HuH-7.5 (cell line): ENCODE measurements around the gene WFDC5.
"Not testable (repeated sequence)": the region's sequence is repeated elsewhere in the genome, so short reads cannot be mapped to it uniquely, and the experiment has no call there.

Experiments used
- DNase-seq: peaks from one replicate; pipeline ENCODE4 v3.0.0; 2011; ENCODE audit warnings: low spot score

WFDC5 gene

GRCh38 chr20:45114465-45115385 lies at the start of gene WFDC5:
WFDC5 (minus strand) TSS chr20:45115174; CDS start chr20:45115083, 91 bp downstream.
- no peak for DNase-seq

GRCh38 chr20:45163083-45163803 lies 48.3 kb upstream of the WFDC5 start:
- DNase-seq, result no peak

- no peak for DNase-seq
Measured at GRCh38 chr20:45157962-45158361, 43.0 kb upstream of the WFDC5 start.

DNA sequence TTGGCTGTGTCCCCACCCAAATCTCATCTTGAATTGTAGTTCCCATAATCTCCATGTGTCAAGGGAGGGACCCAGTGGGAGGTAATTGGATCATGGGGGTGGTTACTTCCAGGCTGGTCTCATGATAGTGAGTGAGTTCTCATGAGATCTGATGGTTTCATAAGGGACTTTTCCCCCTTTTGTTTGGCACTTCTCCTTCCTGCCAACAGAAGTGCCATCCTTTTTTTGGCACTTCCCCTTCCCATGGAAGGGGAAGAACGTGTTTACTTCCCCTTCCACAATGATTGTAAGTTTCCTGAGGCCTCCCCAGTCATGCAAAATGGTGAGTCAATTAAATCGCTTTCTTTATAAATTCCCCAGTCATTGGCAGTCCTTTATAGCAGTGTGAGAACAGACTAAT lies 41.7 kb upstream of the WFDC5 start:
- DNase-seq, result no peak

GRCh38 chr20:45154794-45155193 lies 39.8 kb upstream of the WFDC5 start:
- not testable (repeated sequence) for DNase-seq

DNA sequence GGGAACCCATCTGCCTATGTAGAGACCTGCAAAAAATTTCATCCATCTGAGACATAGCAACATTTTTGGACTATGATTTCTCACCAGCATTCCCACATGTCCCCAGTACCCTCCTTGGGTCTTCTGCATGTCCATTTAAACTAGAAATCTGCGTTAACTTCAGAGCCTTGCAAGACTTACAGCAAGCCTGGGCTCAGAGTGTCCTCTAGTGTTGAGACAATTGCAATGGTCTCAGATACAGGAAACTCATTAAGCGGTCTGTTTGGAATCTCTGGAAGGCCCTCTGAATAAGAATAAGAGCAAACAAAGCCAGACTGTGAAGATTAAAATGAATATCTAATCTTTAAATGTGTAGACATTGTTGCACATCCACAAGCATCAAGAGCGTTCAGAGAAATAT lies 39.2 kb upstream of the WFDC5 start:
- no peak for DNase-seq

DNA sequence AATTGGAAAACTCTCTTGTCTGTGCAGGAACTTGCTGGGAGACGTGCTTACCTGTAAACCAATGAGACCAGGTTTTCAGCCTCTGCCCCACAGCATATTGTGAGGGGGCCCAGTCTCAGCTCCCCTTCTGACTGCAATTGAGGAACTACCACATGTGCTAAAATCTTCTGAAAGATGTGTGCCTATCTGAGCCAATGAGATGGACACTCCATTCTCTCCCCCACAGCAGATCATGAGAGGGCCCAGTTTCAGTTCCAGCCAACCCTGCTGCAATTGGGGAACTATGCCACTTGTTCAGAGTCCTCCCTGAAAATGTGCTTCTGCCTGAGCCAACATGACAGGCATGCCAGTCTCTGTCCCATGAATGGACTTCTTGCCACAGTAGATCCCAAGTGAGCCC lies 38.8 kb upstream of the WFDC5 start:
- DNase-seq, result no peak

DNA sequence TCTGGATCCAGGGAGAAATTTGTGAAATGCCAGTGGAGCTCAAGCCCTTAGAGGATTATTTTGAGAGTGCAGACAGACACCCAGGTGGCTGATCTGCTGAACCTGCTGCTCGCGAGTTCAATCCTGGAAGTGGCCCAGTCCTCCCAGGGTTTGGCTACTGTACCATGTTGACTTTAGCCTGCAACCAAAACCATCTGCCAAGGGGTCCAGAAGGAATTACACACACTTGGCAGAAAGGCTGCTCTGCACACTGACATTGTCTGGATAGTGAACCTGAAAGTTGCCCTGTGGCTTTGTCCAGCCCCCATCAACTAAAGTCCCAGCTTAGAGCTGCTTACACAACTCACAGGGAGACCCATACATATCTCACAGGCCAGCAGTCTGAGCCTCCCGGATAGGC lies 38.2 kb upstream of the WFDC5 start:
- DNase-seq, result no peak

- no peak for DNase-seq
Measured at GRCh38 chr20:45152405-45152804, 37.4 kb upstream of the WFDC5 start.

- no peak for DNase-seq
Measured at GRCh38 chr20:45149062-45149461, 34.1 kb upstream of the WFDC5 start.

GRCh38 chr20:45140836-45141235 lies 25.9 kb upstream of the WFDC5 start:
- DNase-seq, result no peak

GRCh38 chr20:45139733-45140375 lies 24.9 kb upstream of the WFDC5 start:
- not testable (repeated sequence) for DNase-seq

GRCh38 chr20:45138561-45139300 lies 23.8 kb upstream of the WFDC5 start:
- no peak for DNase-seq

DNA sequence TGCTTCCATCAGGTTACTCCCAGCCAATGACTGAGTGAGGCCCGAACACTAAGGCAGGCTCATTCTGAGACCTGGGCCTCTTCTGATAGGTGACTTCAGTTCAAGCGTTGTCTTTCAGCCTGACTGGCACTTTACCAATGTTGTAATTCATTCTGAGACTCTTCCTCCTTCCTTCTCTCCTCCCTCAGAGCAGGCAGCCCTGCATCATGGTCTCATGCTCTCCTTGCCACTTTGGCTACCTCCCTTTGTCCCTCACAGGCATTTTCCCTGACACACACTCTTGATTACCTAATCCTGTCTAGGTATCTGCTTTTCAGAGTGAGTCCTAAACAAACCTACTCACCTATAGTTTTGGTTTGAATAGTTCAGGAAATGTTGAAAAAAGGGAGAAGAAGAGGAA lies 21.9 kb upstream of the WFDC5 start:
- DNase-seq, result no peak

DNA sequence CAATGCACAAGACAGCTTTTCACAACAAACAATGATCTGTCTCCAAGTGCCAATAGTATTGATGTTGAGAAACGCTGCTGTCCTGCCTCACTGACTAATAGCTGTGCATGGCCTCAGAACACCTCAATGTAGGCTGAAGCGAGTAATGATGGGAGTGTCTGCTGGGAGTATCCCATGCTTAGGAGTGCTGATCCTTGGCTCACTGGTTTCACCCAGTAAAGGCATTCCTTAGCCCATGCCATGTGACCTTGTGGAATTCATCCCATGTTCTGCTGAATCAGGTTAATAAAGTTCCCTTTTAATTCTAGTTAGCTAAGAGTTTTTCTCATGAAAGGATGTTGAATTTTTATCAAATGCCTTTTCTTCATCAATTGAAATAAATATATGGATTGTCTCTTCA lies 13.1 kb upstream of the WFDC5 start:
- no peak for DNase-seq

DNA sequence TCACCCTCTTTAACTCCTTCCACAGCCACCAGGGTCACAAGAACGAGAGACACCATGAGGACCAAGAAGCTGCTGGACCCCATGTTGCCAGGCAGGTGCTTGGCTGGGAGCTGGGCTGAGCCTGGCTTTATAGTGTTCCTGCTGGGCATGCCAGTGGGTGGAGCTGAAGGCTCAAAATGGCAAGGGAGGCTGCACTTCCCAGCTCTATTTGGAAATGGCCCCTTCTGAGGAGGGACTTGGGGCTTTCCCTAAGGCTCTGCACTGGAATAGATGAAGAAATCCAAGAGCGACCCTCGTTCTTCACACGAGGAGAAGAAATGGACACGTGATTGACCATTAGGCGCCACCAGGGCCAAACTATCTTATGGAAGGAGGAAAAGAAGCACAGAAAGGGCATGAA lies 9.4 kb upstream of the WFDC5 start, which contains the start of gene WFDC12:
WFDC12 (minus strand) TSS at position 101 of the 400 bp plus-strand sequence; CDS start at position 83, 18 bp downstream.
- no peak for DNase-seq

- no peak for DNase-seq
Measured at GRCh38 chr20:45121388-45121787, 6.4 kb upstream of the WFDC5 start.

DNA sequence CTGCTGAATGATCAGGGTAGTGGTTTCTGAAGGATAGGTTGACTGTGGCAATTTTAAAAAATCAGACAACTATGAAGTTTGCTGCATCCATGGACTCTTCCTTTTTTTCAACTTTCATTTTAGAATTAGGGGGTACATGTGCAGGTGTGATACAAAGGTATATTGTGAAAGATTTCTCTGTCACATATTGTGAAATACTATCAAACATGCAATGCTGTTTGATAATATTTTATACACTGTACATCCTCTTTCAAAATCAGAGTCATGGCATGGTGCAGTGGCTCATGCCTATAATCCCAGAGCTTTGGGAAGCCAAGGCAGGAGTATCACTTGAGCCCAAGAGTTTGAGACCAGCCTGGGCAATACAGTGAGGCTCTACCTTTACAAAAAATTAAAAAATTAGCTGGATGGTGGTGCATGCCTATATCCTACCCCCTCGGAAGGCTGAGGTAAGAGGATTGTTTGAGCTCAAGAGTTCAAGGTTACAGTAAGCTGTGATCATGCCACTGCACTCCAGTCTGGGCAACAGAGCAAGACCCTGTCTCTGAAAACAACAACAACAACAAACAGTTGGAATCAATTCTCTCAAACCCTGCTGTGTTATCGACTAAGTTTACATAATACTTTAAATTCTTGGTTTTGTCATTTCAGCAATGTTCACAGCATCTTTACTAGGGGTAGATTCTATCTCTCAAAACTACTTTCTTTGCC lies 4.7 kb upstream of the WFDC5 start:
- DNase-seq, result no peak

DNA sequence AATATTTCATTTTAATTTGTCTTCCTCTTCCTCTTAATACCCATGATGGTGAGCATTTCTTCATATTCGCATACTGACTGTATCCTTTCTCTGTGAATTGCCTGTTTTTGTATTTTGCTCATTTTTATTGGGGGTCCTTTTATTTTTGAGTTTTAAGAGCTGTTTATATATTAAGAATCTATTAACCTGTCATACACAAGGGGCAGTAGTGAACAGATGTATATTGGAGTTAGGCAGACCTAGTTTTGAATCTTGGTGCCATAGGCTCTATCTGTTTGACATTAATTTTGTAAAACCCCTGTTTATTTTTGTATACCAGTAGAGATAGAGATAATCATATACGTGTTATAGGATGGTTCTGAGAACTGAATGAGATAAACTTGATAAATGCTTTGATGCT lies 3.1 kb upstream of the WFDC5 start:
- DNase-seq, result no peak

- DNase-seq, result no peak
Measured at GRCh38 chr20:45117581-45117980, 2.6 kb upstream of the WFDC5 start.

GRCh38 chr20:45115829-45116228 lies 855 bp upstream of the WFDC5 start:
- DNase-seq, result no peak
